GM21723 (cell line): ENCODE results near the gene GTF2H1.
"Not testable (repeated sequence)": the region's sequence is repeated elsewhere in the genome, so short reads cannot be mapped to it uniquely, and the experiment has no call there.

ENCODE experiments used
- ATAC-seq: cut with Tn5 transposase; IDR thresholded peaks from one replicate; pipeline ENCODE4 v1.9.1; 2021; ENCODE audit warnings: mild to moderate bottlenecking, moderate library complexity; ENCODE audit not compliant: unreplicated experiment

GTF2H1 gene

GRCh38 chr11:18317551-18317950 lies 4.8 kb upstream of the GTF2H1 start:
- no peak for ATAC-seq

GRCh38 chr11:18319914-18320313 lies 2.5 kb upstream of the GTF2H1 start:
- no peak for ATAC-seq

GRCh38 chr11:18320617-18321016 lies 1.8 kb upstream of the GTF2H1 start:
- no peak for ATAC-seq

- ATAC-seq = peak; percentile 5
Measured at GRCh38 chr11:18321578-18321968, 794 bp upstream of the GTF2H1 start.

GRCh38 chr11:18322818-18323570 lies 627 bp downstream of the GTF2H1 start:
- no peak for ATAC-seq

GRCh38 chr11:18323881-18324280 lies 1.5 kb downstream of the GTF2H1 start:
- ATAC-seq = not testable (repeated sequence)

GRCh38 chr11:18324381-18324780 lies 2.0 kb downstream of the GTF2H1 start:
- no peak for ATAC-seq

GRCh38 chr11:18329196-18329870 lies 7.0 kb downstream of the GTF2H1 start:
- ATAC-seq = peak; percentile 63

- no peak for ATAC-seq
Measured at GRCh38 chr11:18330921-18331320, 8.6 kb downstream of the GTF2H1 start.

- ATAC-seq = no peak
Measured at GRCh38 chr11:18332302-18332701, 9.9 kb downstream of the GTF2H1 start.

GRCh38 chr11:18332891-18333290 lies 10.5 kb downstream of the GTF2H1 start:
- no peak for ATAC-seq

GRCh38 chr11:18347471-18348125 lies 25.2 kb downstream of the GTF2H1 start:
- ATAC-seq = no peak

- no peak for ATAC-seq
Measured at GRCh38 chr11:18352581-18352980, 30.2 kb downstream of the GTF2H1 start.

- no peak for ATAC-seq
Measured at GRCh38 chr11:18358646-18359045, 36.3 kb downstream of the GTF2H1 start.

GRCh38 chr11:18361154-18361553 lies 38.8 kb downstream of the GTF2H1 start:
- ATAC-seq = no peak

- ATAC-seq = no peak
Measured at GRCh38 chr11:18364495-18365073, 42.2 kb downstream of the GTF2H1 start.

- no peak for ATAC-seq
Measured at GRCh38 chr11:18365741-18366140, 43.4 kb downstream of the GTF2H1 start.

- no peak for ATAC-seq
Measured at GRCh38 chr11:18366286-18366685, 43.9 kb downstream of the GTF2H1 start.

GRCh38 chr11:18367431-18367830 lies 45.1 kb downstream of the GTF2H1 start:
- no peak for ATAC-seq

- ATAC-seq = no peak
Measured at GRCh38 chr11:18368221-18368620, 45.9 kb downstream of the GTF2H1 start.

- ATAC-seq = no peak
Measured at GRCh38 chr11:18369398-18369797, 47.0 kb downstream of the GTF2H1 start.

- ATAC-seq = no peak
Measured at GRCh38 chr11:18371279-18371678, 48.9 kb downstream of the GTF2H1 start.
